ENCODE results near the gene BAIAP2.
A peak's percentile ranks its signal among the peaks of the same experiment; 100 is the strongest.
"Not testable (repeated sequence)": the region's sequence is repeated elsewhere in the genome, so short reads cannot be mapped to it uniquely, and the experiment has no call there.

Gene BAIAP2

DNA sequence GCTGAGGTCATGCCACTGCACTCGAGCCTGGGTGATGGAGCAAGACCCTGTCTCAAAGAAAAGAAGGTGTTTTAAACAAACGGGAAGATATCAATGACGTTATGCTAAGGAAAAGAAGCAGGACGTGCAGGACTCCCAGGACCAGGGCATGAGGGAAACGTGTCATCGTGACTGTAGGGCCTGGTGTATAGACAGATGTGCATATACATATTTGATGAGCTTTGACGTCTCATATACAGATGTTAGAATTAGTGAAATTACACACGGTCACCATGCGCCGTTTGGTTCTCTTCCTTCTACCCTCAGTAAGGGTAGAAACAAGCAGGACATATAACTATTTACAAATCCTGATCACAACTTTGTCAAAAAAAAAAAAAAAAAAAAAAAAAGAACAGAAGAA, 112.8 kb downstream of the BAIAP2 start:
- Histone ChIP-seq H3K27ac (no peak overlapping the region), H3K4me3 (no peak overlapping the region)
- TF ChIP-seq, protein P1, sequence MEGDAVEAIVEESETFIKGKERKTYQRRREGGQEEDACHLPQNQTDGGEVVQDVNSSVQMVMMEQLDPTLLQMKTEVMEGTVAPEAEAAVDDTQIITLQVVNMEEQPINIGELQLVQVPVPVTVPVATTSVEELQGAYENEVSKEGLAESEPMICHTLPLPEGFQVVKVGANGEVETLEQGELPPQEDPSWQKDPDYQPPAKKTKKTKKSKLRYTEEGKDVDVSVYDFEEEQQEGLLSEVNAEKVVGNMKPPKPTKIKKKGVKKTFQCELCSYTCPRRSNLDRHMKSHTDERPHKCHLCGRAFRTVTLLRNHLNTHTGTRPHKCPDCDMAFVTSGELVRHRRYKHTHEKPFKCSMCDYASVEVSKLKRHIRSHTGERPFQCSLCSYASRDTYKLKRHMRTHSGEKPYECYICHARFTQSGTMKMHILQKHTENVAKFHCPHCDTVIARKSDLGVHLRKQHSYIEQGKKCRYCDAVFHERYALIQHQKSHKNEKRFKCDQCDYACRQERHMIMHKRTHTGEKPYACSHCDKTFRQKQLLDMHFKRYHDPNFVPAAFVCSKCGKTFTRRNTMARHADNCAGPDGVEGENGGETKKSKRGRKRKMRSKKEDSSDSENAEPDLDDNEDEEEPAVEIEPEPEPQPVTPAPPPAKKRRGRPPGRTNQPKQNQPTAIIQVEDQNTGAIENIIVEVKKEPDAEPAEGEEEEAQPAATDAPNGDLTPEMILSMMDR (IDR thresholded peaks at IDR 0.05): no peak
- DNase-seq (ENCODE audit: low spot score): no peak

DNA sequence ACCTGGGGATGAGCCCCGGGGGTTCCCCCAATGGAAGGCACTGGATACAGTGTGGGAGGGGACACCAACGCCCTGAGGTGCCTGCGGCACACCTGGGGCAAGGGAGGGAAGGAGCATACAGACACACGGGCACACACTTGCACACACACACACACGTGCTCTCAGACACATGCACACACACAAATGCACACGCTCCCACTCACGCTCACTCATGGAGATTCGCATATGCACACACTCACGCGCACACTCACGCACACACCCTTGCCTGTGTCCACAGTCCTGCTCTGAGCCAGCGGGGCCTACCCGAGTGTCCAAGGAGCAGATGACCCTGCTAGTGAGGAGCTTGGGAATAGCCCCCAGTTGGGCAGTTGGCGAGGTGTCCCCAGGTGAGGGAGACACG, 113.6 kb downstream of the BAIAP2 start:
- DNase-seq (ENCODE audit: low spot score): no peak
- Histone ChIP-seq H3K27ac (no peak overlapping the region), H3K4me3 (no peak overlapping the region)
- TF ChIP-seq, protein P1 (IDR thresholded peaks at IDR 0.05): no peak

DNA sequence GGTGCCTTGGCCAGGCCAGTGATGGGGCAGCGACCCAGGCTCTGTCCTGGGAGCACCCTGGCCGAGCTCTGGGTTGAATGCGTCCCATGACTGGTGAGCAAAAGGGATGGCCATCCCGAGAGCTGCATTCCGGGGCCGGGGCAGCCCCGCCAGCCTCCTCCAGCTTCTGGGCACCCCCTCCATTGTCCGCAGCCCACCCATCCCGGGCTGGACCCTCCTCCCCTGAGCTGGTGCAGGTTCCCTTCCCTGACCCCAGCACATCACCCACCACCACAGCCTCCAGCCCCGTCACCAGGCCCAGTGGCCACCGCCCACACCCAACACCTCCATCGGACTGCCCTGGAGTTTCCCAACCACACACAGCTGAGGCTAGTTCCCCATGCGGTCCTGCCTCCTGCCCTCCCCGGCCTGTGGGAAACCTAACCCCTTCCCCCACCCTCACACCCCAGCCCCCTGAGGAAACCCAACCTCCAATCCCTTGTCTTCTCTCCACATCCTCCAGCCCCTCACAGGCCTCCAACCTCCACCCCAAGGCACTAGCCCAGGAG, 114.1 kb downstream of the BAIAP2 start:
- no peak overlapping the region for H3K27ac ChIP-seq

DNA sequence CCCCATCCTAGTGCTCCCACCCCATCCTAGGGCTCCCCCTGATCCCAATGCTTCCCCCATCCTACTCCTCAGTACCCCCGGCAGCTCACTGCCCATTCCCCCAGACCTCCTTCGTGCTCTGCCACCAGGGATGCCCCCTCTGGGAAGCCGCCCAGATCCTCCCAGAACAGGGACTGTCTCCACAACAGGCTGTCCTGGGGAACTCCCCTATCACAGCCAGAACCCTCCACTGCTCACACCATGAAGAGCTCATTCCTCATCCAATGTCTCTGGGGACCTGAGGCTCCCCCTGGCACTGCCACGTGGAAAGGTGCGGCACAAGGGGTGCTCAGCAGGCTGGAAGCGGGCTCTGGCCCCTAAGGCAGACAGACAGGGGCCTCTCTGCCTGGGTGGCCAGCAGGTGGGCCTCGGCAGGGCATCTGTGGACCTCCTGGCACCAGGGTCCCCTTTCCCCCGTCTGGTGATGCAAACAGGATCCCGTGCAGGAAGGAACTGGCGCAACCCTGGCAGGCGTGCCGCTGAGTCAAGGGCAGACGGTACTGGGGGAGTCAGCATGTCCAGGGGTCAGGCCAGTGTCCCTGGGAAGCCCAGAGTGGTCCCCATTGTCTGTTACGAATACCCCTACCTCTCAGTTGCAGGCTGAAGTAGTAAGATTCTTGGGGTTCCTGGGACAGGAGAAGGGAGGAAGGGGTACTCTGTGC, 115.6 kb downstream of the BAIAP2 start:
- TF ChIP-seq, protein P1 (IDR thresholded peaks at IDR 0.05): no peak
- no peak for DNase-seq (ENCODE audit: low spot score)
- H3K27ac ChIP-seq: peak overlapping the region in 1 of 2 donors; percentile 16
- no peak overlapping the region for H3K4me3 ChIP-seq

More for the DNA sequence above, 114.1 kb downstream of the BAIAP2 start:
- H3K4me3 ChIP-seq: no peak overlapping the region
- DNase-seq (ENCODE audit: low spot score): no peak
- TF ChIP-seq, protein P1 (IDR thresholded peaks at IDR 0.05): no peak

DNA sequence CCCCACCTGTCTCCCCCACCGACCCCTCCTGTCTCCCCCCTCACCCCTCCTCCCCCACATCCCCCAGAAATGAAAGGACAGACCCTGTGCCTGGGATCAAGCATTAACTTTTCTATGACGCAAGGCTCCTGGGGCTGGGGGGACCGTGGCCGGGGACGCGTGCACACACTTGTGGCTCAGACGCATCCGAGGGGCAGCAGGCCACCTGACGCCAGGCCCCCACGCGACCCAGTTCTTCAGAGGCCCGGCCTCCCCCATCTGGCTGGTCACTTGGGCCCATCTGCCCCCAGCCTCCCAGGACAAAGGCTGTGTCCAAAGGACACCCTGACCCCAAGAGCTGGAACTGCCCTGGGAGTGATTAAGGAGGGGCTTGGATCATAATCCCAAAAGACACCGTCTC, 116.3 kb downstream of the BAIAP2 start:
- no peak for DNase-seq (ENCODE audit: low spot score)
- TF ChIP-seq, protein P1 (IDR thresholded peaks at IDR 0.05): no peak
- Histone ChIP-seq H3K4me3 (no peak overlapping the region), H3K27ac (peak overlapping the region in 1 of 2 donors; percentile 11)

DNA sequence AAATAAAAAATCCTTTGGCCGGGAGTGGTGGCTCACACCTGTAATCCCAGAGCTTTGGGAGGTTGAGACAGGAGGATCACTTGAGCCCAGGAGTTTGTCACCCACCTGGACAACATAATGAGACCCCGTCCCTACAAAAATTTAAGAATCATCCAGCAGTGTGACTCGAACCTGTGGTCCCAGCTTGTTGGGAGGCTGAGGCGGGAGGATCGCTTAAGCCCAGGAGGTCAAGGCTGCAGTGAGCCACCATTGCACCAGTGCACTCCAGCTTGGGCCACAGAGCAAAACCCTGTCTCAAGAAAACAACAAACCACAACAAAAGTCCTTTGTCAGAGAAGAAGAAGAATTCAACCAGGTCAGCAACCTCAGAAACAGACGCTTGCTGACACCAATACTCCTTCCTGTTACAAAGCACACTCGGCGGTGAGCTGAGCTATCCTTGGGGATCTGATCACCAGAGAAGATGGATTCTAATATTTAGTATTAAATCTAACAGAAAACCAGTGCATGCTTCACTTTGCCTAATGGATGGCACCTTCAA, 117.4 kb downstream of the BAIAP2 start:
- DNase-seq (ENCODE audit: low spot score): no peak
- TF ChIP-seq, protein P1 (IDR thresholded peaks at IDR 0.05): no peak
- Histone ChIP-seq H3K4me3 (no peak overlapping the region), H3K27ac (no peak overlapping the region)

DNA sequence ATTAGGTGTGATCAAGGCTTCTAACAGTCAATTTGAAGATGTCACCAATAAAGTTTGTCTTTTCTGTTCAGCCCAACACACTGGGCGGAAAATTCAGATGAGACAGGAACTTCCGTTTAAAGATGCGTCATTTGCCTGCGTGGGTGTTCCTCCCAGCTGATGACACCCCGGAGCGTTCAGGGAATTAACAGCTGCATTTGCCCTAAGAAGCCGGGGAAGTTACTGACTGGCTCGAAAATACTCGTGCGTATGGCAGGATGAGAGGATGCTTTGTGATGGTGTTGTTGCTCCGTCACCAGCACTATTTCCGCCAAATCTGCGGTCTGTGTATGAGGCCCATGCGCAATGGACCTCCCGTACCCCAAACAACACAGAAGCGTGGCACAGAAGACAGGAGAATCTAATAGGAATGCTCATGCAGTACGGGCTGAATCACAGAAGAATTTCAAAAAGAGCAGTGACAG, 118.4 kb downstream of the BAIAP2 start:
- DNase-seq (ENCODE audit: low spot score): no peak
- TF ChIP-seq, protein P1 (IDR thresholded peaks at IDR 0.05): no peak
- Histone ChIP-seq H3K27ac (no peak overlapping the region), H3K4me3 (no peak overlapping the region)

DNA sequence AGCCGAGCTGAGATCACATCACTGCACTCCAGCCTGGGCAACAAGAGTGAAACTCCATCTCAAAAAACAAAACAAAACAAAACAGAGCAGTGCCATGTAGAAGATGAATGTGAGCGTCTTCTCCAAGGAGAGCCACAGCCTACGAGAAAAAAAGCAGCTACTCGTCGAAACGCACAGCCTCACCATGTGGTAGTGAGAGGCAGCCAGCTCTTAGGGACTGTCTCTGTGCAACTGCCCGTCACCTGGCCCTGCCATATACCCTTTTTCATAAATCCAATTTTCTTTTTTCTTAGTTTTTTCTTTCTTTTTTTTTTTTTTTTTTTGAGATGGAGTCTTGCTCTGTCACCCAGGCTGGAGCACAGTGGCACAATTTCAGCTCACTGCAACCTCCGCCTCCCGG, 119.1 kb downstream of the BAIAP2 start:
- not testable (repeated sequence) for H3K4me3 ChIP-seq; H3K27ac ChIP-seq; DNase-seq (ENCODE audit: low spot score)

Data from coronary artery (tissue), 2 donors.